ENCODE measurements around the gene SUMO2. TPM values are rescaled to one million over a fixed set of nuclear protein-coding genes. Genes with fewer than 3 reads are reported as not detected.

Gene SUMO2
- total RNA-seq, 1 donor from 2014 or later = 633 TPM

GRCh38 chr17:75152922-75153779 lies 29.6 kb downstream of the SUMO2 start:
- peaks cover 21% of the 10 kb centered on the region for H3K4me1 Mint-ChIP-seq (ENCODE audit: low read depth)
- peaks cover 9% of the 10 kb centered on the region for H3K36me3 Mint-ChIP-seq (ENCODE audit: insufficient read depth)
- no peak for TF ChIP-seq CTCF (IDR thresholded peaks at IDR 0.05; ENCODE audit: unreplicated experiment)
- no peaks in the 10 kb centered on the region for H3K27me3 Mint-ChIP-seq
- H3K4me3 Mint-ChIP-seq (ENCODE audit: low read depth) = peak overlapping the region; percentile 97
- peak overlapping the region; percentile 96 for H3K27ac Mint-ChIP-seq
- DNase-seq (ENCODE audit: low spot score, unreplicated experiment) = no peak
- no peaks in the 10 kb centered on the region for H3K9me3 Mint-ChIP-seq (ENCODE audit: low read depth)

- peaks cover 15% of the 10 kb centered on the region for H3K36me3 Mint-ChIP-seq (ENCODE audit: insufficient read depth)
- H3K4me3 Mint-ChIP-seq (ENCODE audit: low read depth) = peak overlapping the region; percentile 97
- peak overlapping the region; percentile 96 for H3K27ac Mint-ChIP-seq
- no peaks in the 10 kb centered on the region for H3K9me3 Mint-ChIP-seq (ENCODE audit: low read depth)
- TF ChIP-seq CTCF (IDR thresholded peaks at IDR 0.05; ENCODE audit: unreplicated experiment) = no peak
- H3K27me3 Mint-ChIP-seq = no peaks in the 10 kb centered on the region
- no peak for DNase-seq (ENCODE audit: low spot score, unreplicated experiment)
- H3K4me1 Mint-ChIP-seq (ENCODE audit: low read depth) = peaks cover 21% of the 10 kb centered on the region
Measured at GRCh38 chr17:75152523-75152921, 30.2 kb downstream of the SUMO2 start.

- peaks cover 21% of the 10 kb centered on the region for H3K36me3 Mint-ChIP-seq (ENCODE audit: insufficient read depth)
- H3K27me3 Mint-ChIP-seq = no peaks in the 10 kb centered on the region
- peak overlapping the region; percentile 97 for H3K4me3 Mint-ChIP-seq (ENCODE audit: low read depth)
- H3K9me3 Mint-ChIP-seq (ENCODE audit: low read depth) = no peaks in the 10 kb centered on the region
- H3K27ac Mint-ChIP-seq = peak overlapping the region; percentile 96
- peaks cover 22% of the 10 kb centered on the region for H3K4me1 Mint-ChIP-seq (ENCODE audit: low read depth)
- DNase-seq (ENCODE audit: low spot score, unreplicated experiment) = no peak
- TF ChIP-seq CTCF (IDR thresholded peaks at IDR 0.05; ENCODE audit: unreplicated experiment) = no peak
Measured at GRCh38 chr17:75151930-75152329, 30.8 kb downstream of the SUMO2 start.

GRCh38 chr17:75147878-75148546 lies 34.7 kb downstream of the SUMO2 start:
- Mint-ChIP-seq H3K9me3 (ENCODE audit: low read depth) (no peaks in the 10 kb centered on the region), H3K27me3 (no peaks in the 10 kb centered on the region), H3K4me3 (ENCODE audit: low read depth) (no peak overlapping the region), H3K27ac (peak overlapping the region; percentile 74), H3K36me3 (ENCODE audit: insufficient read depth) (peaks cover 38% of the 10 kb centered on the region), H3K4me1 (ENCODE audit: low read depth) (peaks cover 18% of the 10 kb centered on the region)
- DNase-seq (ENCODE audit: low spot score, unreplicated experiment) = no peak
- TF ChIP-seq CTCF (IDR thresholded peaks at IDR 0.05; ENCODE audit: unreplicated experiment) = no peak

GRCh38 chr17:75146592-75146991 lies 36.2 kb downstream of the SUMO2 start:
- no peak for DNase-seq (ENCODE audit: low spot score, unreplicated experiment)
- H3K36me3 Mint-ChIP-seq (ENCODE audit: insufficient read depth) = peaks cover 41% of the 10 kb centered on the region
- H3K9me3 Mint-ChIP-seq (ENCODE audit: low read depth) = no peaks in the 10 kb centered on the region
- H3K27me3 Mint-ChIP-seq = no peaks in the 10 kb centered on the region
- H3K4me3 Mint-ChIP-seq (ENCODE audit: low read depth) = no peak overlapping the region
- TF ChIP-seq CTCF (IDR thresholded peaks at IDR 0.05; ENCODE audit: unreplicated experiment) = no peak
- peaks cover 6% of the 10 kb centered on the region for H3K4me1 Mint-ChIP-seq (ENCODE audit: low read depth)
- peak overlapping the region; percentile 79 for H3K27ac Mint-ChIP-seq
